SK-N-SH (cell line): ENCODE results near the gene OSBPL2. TPM values are rescaled to one million over a fixed set of nuclear protein-coding genes. Genes with fewer than 3 reads are reported as not detected.
A peak's percentile ranks its signal among the peaks of the same experiment; 100 is the strongest.

Experiments
- CTCF ChIA-PET: fragments of 300-600, 350-600 bp; formaldehyde crosslinking; extraction: SDS; loops from one replicate; lab custom pipeline; 2021; lab: Yijun Ruan, JAX
- POLR2A ChIA-PET: fragments of 350-600 bp; sonication (Branson Sonifier 250); formaldehyde crosslinking; extraction: SDS; loops from one replicate; lab custom pipeline; 2020; ENCODE audit warnings: antibody characterized with exemption, inconsistent platforms; lab: Yijun Ruan, JAX
- DNase-seq: peaks from one replicate; pipeline ENCODE4 v3.0.0; 2012
- H2AFZ ChIP-seq: fragments of 200-600 bp; sonication (generic); 2 replicates; pipeline ENCODE4 v1.8.1; 2016; ENCODE audit warnings: antibody characterized with exemption, mild to moderate bottlenecking, low read depth
- H3F3A ChIP-seq: fragments of 200-600 bp; sonication (generic); replicated peaks from 2 replicates; pipeline ENCODE3; 2016; ENCODE audit warnings: antibody characterized with exemption, mild to moderate bottlenecking; ENCODE audit not compliant: insufficient read depth
- H3K27ac ChIP-seq, 2 experiments: fragments of 200-500 bp in 1 of 2; fragments of 200-600 bp in 1 of 2; sonication (Bioruptor generic) in 1 of 2; sonication (generic), shearing (Covaris generic) in 1 of 2; 2 replicates each; pipeline versions ENCODE4 v1.5.1 to v1.6.1; 2014 to 2016; ENCODE audit warnings: low read depth in 2 of 2, inconsistent platforms in 1 of 2, low read length in 1 of 2, mild to moderate bottlenecking in 1 of 2, mixed read lengths in 1 of 2
- H3K27me3 ChIP-seq: fragments of 200-600 bp; sonication (generic), shearing (Covaris generic); 2 replicates; pipeline ENCODE4 v1.6.1; 2016; ENCODE audit warnings: mixed run types; ENCODE audit not compliant: insufficient read depth
- H3K36me3 ChIP-seq, 2 experiments: fragments of 200-500 bp in 1 of 2; fragments of 200-600 bp in 1 of 2; sonication (Bioruptor generic) in 1 of 2; sonication (generic) in 1 of 2; replicated peaks in 1 of 2; 2 replicates each; pipeline versions ENCODE3 to v1.5.1; 2014 to 2016; ENCODE audit warnings: low read length in 1 of 2, mild to moderate bottlenecking in 1 of 2; ENCODE audit not compliant: insufficient read depth in 2 of 2, control insufficient read depth in 1 of 2
- H3K4me1 ChIP-seq, 2 experiments: fragments of 200-500 bp in 1 of 2; fragments of 200-600 bp in 1 of 2; sonication (Bioruptor generic) in 1 of 2; sonication (generic), shearing (Covaris generic) in 1 of 2; 2 replicates each; pipeline versions ENCODE4 v1.5.1 to v1.6.1; 2014 to 2016; ENCODE audit warnings: low read depth in 1 of 2, low read length in 1 of 2, mixed run types in 1 of 2; ENCODE audit not compliant: insufficient read depth in 2 of 2, control insufficient read depth in 1 of 2
- H3K4me2 ChIP-seq: fragments of 200-600 bp; sonication (generic), shearing (Covaris generic); 2 replicates; pipeline ENCODE4 v1.6.1; 2017; ENCODE audit warnings: mixed run types
- H3K4me3 ChIP-seq, 2 experiments: fragments of 200-500 bp in 1 of 2; fragments of 200-600 bp in 1 of 2; sonication (Bioruptor generic) in 1 of 2; sonication (generic), shearing (Covaris generic) in 1 of 2; 2 replicates each; pipeline versions ENCODE4 v1.5.1 to v1.8.1; 2014 to 2016; ENCODE audit warnings: low read depth in 2 of 2, inconsistent platforms in 1 of 2, low read length in 1 of 2, mild to moderate bottlenecking in 1 of 2, mixed read lengths in 1 of 2, moderate library complexity in 1 of 2
- H3K79me2 ChIP-seq: fragments of 200-600 bp; sonication (generic); 2 replicates; pipeline ENCODE4 v1.8.1; 2017; ENCODE audit warnings: mild to moderate bottlenecking; ENCODE audit not compliant: insufficient read depth
- H3K9ac ChIP-seq: fragments of 200-600 bp; sonication (generic); 2 replicates; pipeline ENCODE4 v1.6.1; 2017; ENCODE audit warnings: mixed run types
- H3K9me2 ChIP-seq: fragments of 200-600 bp; sonication (generic); 2 replicates; pipeline ENCODE4 v1.6.1; 2017; ENCODE audit warnings: mixed run types
- H3K9me3 ChIP-seq: fragments of 200-600 bp; sonication (generic); 2 replicates; pipeline ENCODE4 v1.6.1; 2017; ENCODE audit warnings: mixed run types, mild to moderate bottlenecking, moderate library complexity
- H4K20me1 ChIP-seq: fragments of 200-600 bp; sonication (generic); 2 replicates; pipeline ENCODE4 v1.6.1; 2017; ENCODE audit warnings: mild to moderate bottlenecking, mixed run types; ENCODE audit not compliant: insufficient read depth
- CHD2 ChIP-seq: fragments of 150-350 bp; IDR thresholded peaks from 2 replicates; pipeline ENCODE4 v1.6.1; 2018; ENCODE audit warnings: low read length; ENCODE audit not compliant: partially characterized antibody
- CTCF ChIP-seq: fragments of 200-600 bp; sonication (generic); IDR thresholded peaks from 2 replicates; pipeline ENCODE4 v1.6.1; 2017; ENCODE audit warnings: antibody characterized with exemption, mild to moderate bottlenecking, moderate library complexity
- ELF1 ChIP-seq: IDR thresholded peaks from 2 replicates; pipeline ENCODE4 v1.4.0; 2012
- EP300 ChIP-seq, 2 experiments: IDR thresholded peaks; 2 replicates each; pipeline versions ENCODE4 v1.4.0 to v1.6.1; 2012; ENCODE audit warnings: borderline replicate concordance in 1 of 2, low read depth in 1 of 2, low read length in 1 of 2
- EZH2phosphoT487 ChIP-seq: fragments of 200-600 bp; sonication (generic); IDR thresholded peaks from 2 replicates; pipeline ENCODE4 v1.6.1; 2017; ENCODE audit warnings: low read depth, mixed run types, mild to moderate bottlenecking, antibody characterized with exemption, moderate library complexity, borderline replicate concordance
- FOSL2 ChIP-seq: IDR thresholded peaks from 2 replicates; pipeline ENCODE4 v1.4.0; 2012; ENCODE audit warnings: low read depth, mild to moderate bottlenecking, moderate library complexity, borderline replicate concordance
- FOXJ3 ChIP-seq: sonication (generic); formaldehyde crosslinking; IDR thresholded peaks from 2 replicates; pipeline ENCODE4 v1.5.1; 2020; ENCODE audit warnings: mild to moderate bottlenecking, missing genetic modification reagents
- GABPA ChIP-seq: IDR thresholded peaks from 2 replicates; pipeline ENCODE4 v1.4.0; 2012; ENCODE audit warnings: low read depth, mild to moderate bottlenecking
- GATA2 ChIP-seq: sonication (generic); formaldehyde crosslinking; IDR thresholded peaks from 2 replicates; pipeline ENCODE4 v1.5.0; 2020; ENCODE audit warnings: mild to moderate bottlenecking, missing genetic modification reagents
- IRF3 ChIP-seq: fragments of 150-350 bp; IDR thresholded peaks from 2 replicates; pipeline ENCODE4 v1.6.1; 2016; ENCODE audit warnings: mild to moderate bottlenecking, low read depth, low read length
- JUND ChIP-seq: IDR thresholded peaks from 2 replicates; pipeline ENCODE4 v1.4.0; 2012
- MAX ChIP-seq: IDR thresholded peaks from 2 replicates; pipeline ENCODE4 v1.4.0; 2012; ENCODE audit warnings: low read depth
- MEF2A ChIP-seq: IDR thresholded peaks from 2 replicates; pipeline ENCODE4 v1.4.0; 2012; ENCODE audit warnings: low read depth, borderline replicate concordance
- MXI1 ChIP-seq: IDR thresholded peaks from 2 replicates; pipeline ENCODE4 v1.6.1; 2012; ENCODE audit warnings: mild to moderate bottlenecking, low read depth, low read length, improper control_type of control experiment
- NFIC ChIP-seq: IDR thresholded peaks from 2 replicates; pipeline ENCODE4 v1.4.0; 2012; ENCODE audit warnings: borderline replicate concordance
- PBX3 ChIP-seq: IDR thresholded peaks from 2 replicates; pipeline ENCODE4; 2012
- POLR2AphosphoS5 ChIP-seq: IDR thresholded peaks from 2 replicates; pipeline ENCODE4 v1.6.1; 2012; ENCODE audit warnings: low read depth, low read length
- RCOR1 ChIP-seq: fragments of 150-350 bp; IDR thresholded peaks from 2 replicates; pipeline ENCODE4 v1.6.1; 2017; ENCODE audit warnings: antibody characterized with exemption, low read length
- RFX5 ChIP-seq: IDR thresholded peaks from 2 replicates; pipeline ENCODE4 v1.6.1; 2012; ENCODE audit warnings: mild to moderate bottlenecking, improper control_type of control experiment, low read length
- RXRA ChIP-seq: IDR thresholded peaks from 2 replicates; pipeline ENCODE4 v1.4.0; 2012; ENCODE audit warnings: low read depth, mild to moderate bottlenecking, borderline replicate concordance
- SIN3A ChIP-seq: IDR thresholded peaks from 2 replicates; pipeline ENCODE4 v1.6.1; 2012; ENCODE audit warnings: low read depth, mild to moderate bottlenecking, low read length, moderate library complexity, borderline replicate concordance
- TAF1 ChIP-seq: IDR thresholded peaks from 2 replicates; pipeline ENCODE4 v1.6.1; 2012; ENCODE audit warnings: low read depth, mild to moderate bottlenecking, low read length, moderate library complexity, borderline replicate concordance
- TCF12 ChIP-seq: IDR thresholded peaks from 2 replicates; pipeline ENCODE4 v1.4.0; 2012
- USF1 ChIP-seq: IDR thresholded peaks from 2 replicates; pipeline ENCODE4 v1.4.0; 2012; ENCODE audit warnings: low read depth, borderline replicate concordance
- USF2 ChIP-seq: fragments of 150-350 bp; IDR thresholded peaks from 2 replicates; pipeline ENCODE4 v1.6.1; 2017; ENCODE audit warnings: antibody characterized with exemption, low read length, low read depth, borderline replicate concordance
- YY1 ChIP-seq: IDR thresholded peaks from 2 replicates; pipeline ENCODE4 v1.4.0; 2012; ENCODE audit warnings: low read depth, mild to moderate bottlenecking
- ZBTB33 ChIP-seq: IDR thresholded peaks from 2 replicates; pipeline ENCODE4 v1.4.0; 2012; ENCODE audit warnings: low read depth, borderline replicate concordance
- WGBS: methylation state at CpG from one replicate; pipeline ENCODE4 v1.1.6; 2017; ENCODE audit warnings: low lambda C conversion rate; 5-methylcytosine and 5-hydroxymethylcytosine counted together
- polyA plus RNA-seq, 3 experiments: library from polyadenylated mRNA; depleted of rRNA; stranded (reverse); fragments of >200 nt; gene quantifications; 2 replicates each; pipeline ENCODE4 v1.2.3, GENCODE V29; 2012

OSBPL2 gene
- polyA plus RNA-seq, 1 of the 3 experiments (the other 2 are of a cell fraction) = 17.7 TPM

GRCh38 chr20:62232194-62232593, 6.1 kb upstream of the OSBPL2 start:
- H3K27ac ChIP-seq = peak overlapping the region in 1 of 2 experiments; percentile 19; a peak in 1 of 4 replicates
- H3K9me3 ChIP-seq = no peaks in the 10 kb centered on the region
- no peak overlapping the region for H3K4me3 ChIP-seq
- DNase-seq = peak; percentile 82
- no peaks in the 10 kb centered on the region for H3K36me3 ChIP-seq
- no peak for TF ChIP-seq JUND
- no peak for TF ChIP-seq USF2
- TF ChIP-seq ELF1 = no peak
- no peak for TF ChIP-seq YY1
- TF ChIP-seq CTCF = no peak
- no peak for TF ChIP-seq FOXJ3 (CRISPR knock-in tag)
- TF ChIP-seq GABPA = no peak
- no peak for TF ChIP-seq RCOR1
- no peak for TF ChIP-seq ZBTB33
- no peak for TF ChIP-seq TCF12
- TF ChIP-seq MEF2A = no peak
- TF ChIP-seq POLR2AphosphoS5 = no peak
- peak; percentile 71; the same call in 1 of the 2 replicates for TF ChIP-seq MXI1
- no peak for TF ChIP-seq IRF3
- TF ChIP-seq TAF1 = no peak
- TF ChIP-seq USF1 = no peak
- TF ChIP-seq EZH2phosphoT487 = no peak
- no peak for TF ChIP-seq NFIC
- no peak for TF ChIP-seq RFX5
- peak in 1 of 2 experiments; percentile 32; a peak in 1 of 4 replicates for TF ChIP-seq EP300 (IDR thresholded peaks at IDR 0.05; ENCODE audit: borderline replicate concordance in 1 of 2, low read depth in 1 of 2, low read length in 1 of 2)
- TF ChIP-seq CHD2 = no peak
- TF ChIP-seq MAX = no peak
- TF ChIP-seq SIN3A = no peak
- no peak for TF ChIP-seq FOSL2
- TF ChIP-seq PBX3 = no peak
- no peak for TF ChIP-seq RXRA
- TF ChIP-seq GATA2 (CRISPR knock-in tag) = peak; percentile 99
- H3F3A ChIP-seq = peaks cover 7% of the 10 kb centered on the region
- peaks cover 0 to 37% of the 10 kb centered on the region in 2 experiments; a peak in 1 of 4 replicates for H3K4me1 ChIP-seq
- H3K9me2 ChIP-seq = no peaks in the 10 kb centered on the region
- no peaks in the 10 kb centered on the region for H3K27me3 ChIP-seq
- WGBS = 47% methylated on average over 7 of the region's 7 CpGs
- H4K20me1 ChIP-seq = no peaks in the 10 kb centered on the region
- POLR2A ChIA-PET = no interaction called here
- H3K4me2 ChIP-seq = no peak overlapping the region
- CTCF ChIA-PET = interaction anchor here (1.0 to 1.3 kb wide), 2 partner anchors 28 to 47 kb away, joined by 3 read pairs; no protein-coding TSS in a partner anchor
- no peak overlapping the region for H2AFZ ChIP-seq
- H3K9ac ChIP-seq = no peak overlapping the region
- no peaks in the 10 kb centered on the region for H3K79me2 ChIP-seq
